H9 (cell line): ENCODE results near the gene ARAP2. TPM values are rescaled to one million over a fixed set of nuclear protein-coding genes. Genes with fewer than 3 reads are reported as not detected.

Experiments
- DNase-seq: peaks from one replicate; pipeline ENCODE4 v3.0.0-alpha.2; 2017
- H2AFZ ChIP-seq: one replicate; pipeline ENCODE4 v1.6.1; 2013; ENCODE audit warnings: mild to moderate bottlenecking, low read length, control low read depth, moderate library complexity
- H2AK5ac ChIP-seq: 2 replicates; pipeline ENCODE4 v1.6.1; 2013; ENCODE audit warnings: low read length, control low read depth, mixed read lengths; ENCODE audit not compliant: insufficient read length
- H2BK120ac ChIP-seq: one replicate; pipeline ENCODE4 v1.6.1; 2013; ENCODE audit warnings: low read depth, mild to moderate bottlenecking, low read length, control low read depth, inconsistent platforms; ENCODE audit not compliant: poor library complexity, severe bottlenecking
- H2BK12ac ChIP-seq: 2 replicates; pipeline ENCODE4 v1.6.1; 2013; ENCODE audit warnings: low read length, control low read depth, mixed read lengths, low read depth; ENCODE audit not compliant: insufficient read length
- H2BK15ac ChIP-seq: 2 replicates; pipeline ENCODE4 v1.6.1; 2013; ENCODE audit warnings: low read depth, low read length, control low read depth
- H2BK20ac ChIP-seq: one replicate; pipeline ENCODE4 v1.6.1; 2013; ENCODE audit warnings: low read depth, mild to moderate bottlenecking, low read length, control low read depth, inconsistent platforms; ENCODE audit not compliant: poor library complexity, severe bottlenecking
- H2BK5ac ChIP-seq: 2 replicates; pipeline ENCODE4 v1.6.1; 2013; ENCODE audit warnings: low read length, control low read depth, mixed read lengths; ENCODE audit not compliant: insufficient read length
- H3K14ac ChIP-seq: 2 replicates; pipeline ENCODE4 v1.6.1; 2013; ENCODE audit warnings: low read length, control low read depth; ENCODE audit not compliant: insufficient read depth
- H3K18ac ChIP-seq: 2 replicates; pipeline ENCODE4 v1.6.1; 2013; ENCODE audit warnings: low read depth, mild to moderate bottlenecking, mixed read lengths, low read length, control low read depth; ENCODE audit not compliant: insufficient read length
- H3K23ac ChIP-seq: 2 replicates; pipeline ENCODE4 v1.6.1; 2013; ENCODE audit warnings: low read length, control low read depth, mixed read lengths, low read depth; ENCODE audit not compliant: insufficient read length
- H3K23me2 ChIP-seq: 2 replicates; pipeline ENCODE4 v1.6.1; 2013; ENCODE audit warnings: low read depth, mild to moderate bottlenecking, mixed read lengths, low read length, control low read depth; ENCODE audit not compliant: insufficient read length, poor library complexity, severe bottlenecking
- H3K27ac ChIP-seq: 2 replicates; pipeline ENCODE4 v1.5.1; 2013; ENCODE audit warnings: low read length, control low read depth, mixed read lengths, low read depth; ENCODE audit not compliant: insufficient read length
- H3K27me3 ChIP-seq: 2 replicates; pipeline ENCODE4 v1.6.1; 2013; ENCODE audit warnings: low read length, control low read depth, inconsistent platforms; ENCODE audit not compliant: insufficient read depth
- H3K4ac ChIP-seq: 2 replicates; pipeline ENCODE4 v1.6.1; 2013; ENCODE audit warnings: low read depth, mild to moderate bottlenecking, control low read depth, inconsistent platforms, low read length, moderate library complexity
- H3K4me1 ChIP-seq: 2 replicates; pipeline ENCODE4 v1.6.1; 2013; ENCODE audit warnings: low read length, control low read depth, inconsistent platforms; ENCODE audit not compliant: insufficient read depth
- H3K4me2 ChIP-seq: 2 replicates; pipeline ENCODE4 v1.6.1; 2013; ENCODE audit warnings: low read length, control low read depth, mixed read lengths; ENCODE audit not compliant: insufficient read length, insufficient read depth
- H3K56ac ChIP-seq: 2 replicates; pipeline ENCODE4 v1.6.1; 2013; ENCODE audit warnings: low read depth, mild to moderate bottlenecking, mixed read lengths, low read length, control low read depth; ENCODE audit not compliant: insufficient read length
- H3K79me1 ChIP-seq: 2 replicates; pipeline ENCODE4 v1.6.1; 2013; ENCODE audit warnings: low read depth, mild to moderate bottlenecking, moderate library complexity, low read length, control low read depth, inconsistent platforms; ENCODE audit not compliant: insufficient read depth, poor library complexity, severe bottlenecking
- H3K79me2 ChIP-seq: 2 replicates; pipeline ENCODE4 v1.6.1; 2013; ENCODE audit warnings: low read length, control low read depth, inconsistent platforms; ENCODE audit not compliant: insufficient read depth
- H3K9ac ChIP-seq: 2 replicates; pipeline ENCODE4 v1.6.1; 2013; ENCODE audit warnings: low read length, control low read depth, mixed read lengths; ENCODE audit not compliant: insufficient read length; ENCODE audit errors: extremely low read depth
- H3K9me3 ChIP-seq: one replicate; pipeline ENCODE4 v1.6.1; 2013; ENCODE audit warnings: low read depth, low read length, inconsistent platforms; ENCODE audit not compliant: control insufficient read depth
- H3T11ph ChIP-seq: one replicate; pipeline ENCODE4 v1.6.1; 2013; ENCODE audit warnings: mild to moderate bottlenecking, low read length, control low read depth, inconsistent platforms
- H4K20me1 ChIP-seq: one replicate; pipeline ENCODE4 v1.6.1; 2013; ENCODE audit not compliant: control insufficient read depth, insufficient read length, insufficient read depth
- H4K5ac ChIP-seq: 2 replicates; pipeline ENCODE4 v1.6.1; 2013; ENCODE audit warnings: low read depth, mild to moderate bottlenecking, mixed read lengths, low read length, control low read depth; ENCODE audit not compliant: insufficient read length
- H4K8ac ChIP-seq: replicated peaks from 2 replicates; pipeline ENCODE4 v1.6.1; 2013; ENCODE audit warnings: low read length, control low read depth, mixed read lengths, low read depth; ENCODE audit not compliant: insufficient read length
- H4K91ac ChIP-seq: 2 replicates; pipeline ENCODE4 v1.6.1; 2013; ENCODE audit warnings: low read depth, mild to moderate bottlenecking, moderate library complexity, mixed read lengths, low read length, control low read depth; ENCODE audit not compliant: insufficient read length
- H3K27ac Mint-ChIP-seq, 3 experiments: 2 replicates in 2 of 3; 3 replicates in 1 of 3; pipeline ENCODE4 v1.8.0; 2020 to 2021; ENCODE audit warnings: mixed read lengths in 3 of 3, mild to moderate bottlenecking in 1 of 3, moderate library complexity in 1 of 3
- H3K27me3 Mint-ChIP-seq: 2 replicates; pipeline ENCODE4 v1.8.0; 2021; ENCODE audit warnings: low read depth, mild to moderate bottlenecking, moderate library complexity, mixed read lengths
- H3K36me3 Mint-ChIP-seq, 3 experiments: 2 replicates in 2 of 3; 3 replicates in 1 of 3; pipeline ENCODE4 v1.8.0; 2020 to 2021; ENCODE audit warnings: low read depth in 3 of 3, mixed read lengths in 3 of 3; ENCODE audit not compliant: insufficient read depth in 1 of 3
- H3K4me1 Mint-ChIP-seq, 2 experiments: 2 replicates each; pipeline ENCODE4 v1.8.0; 2020; ENCODE audit warnings: mixed read lengths in 2 of 2
- H3K4me3 Mint-ChIP-seq, 2 experiments: 2 replicates in 1 of 2; 3 replicates in 1 of 2; pipeline ENCODE4 v1.8.0; 2020 to 2021; ENCODE audit warnings: mild to moderate bottlenecking in 2 of 2, mixed read lengths in 2 of 2, moderate library complexity in 1 of 2
- H3K9me3 Mint-ChIP-seq, 2 experiments: 2 replicates in 1 of 2; 3 replicates in 1 of 2; pipeline ENCODE4 v1.8.0; 2020; ENCODE audit warnings: mild to moderate bottlenecking in 2 of 2, mixed read lengths in 2 of 2, moderate library complexity in 1 of 2
- WGBS: extraction: QIAGEN DNeasy Blood & Tissue Kit; methylation state at CpG from one replicate; pipeline ENCODE4 v1.1.7; 2013; ENCODE audit warnings: missing lambda C conversion rate, low lambda C conversion rate, mixed read lengths; ENCODE audit not compliant: insufficient read length; ENCODE audit errors: extremely low coverage; 5-methylcytosine and 5-hydroxymethylcytosine counted together
- total RNA-seq: library from RNA; stranded (reverse); gene quantifications from 2 replicates; pipeline ENCODE4 v1.2.1, GENCODE V29; 2021
- TF ChIP-seq, protein P1 (sequence below): fragments of 200-600 bp; sonication (generic); conservative IDR thresholded peaks from 3 replicates; pipeline ENCODE4 v1.8.0; 2021; ENCODE audit warnings: antibody characterized with exemption, mild to moderate bottlenecking

The ARAP2 gene
- total RNA-seq, 1 experiment from 2014 or later = 6.3 TPM

DNA sequence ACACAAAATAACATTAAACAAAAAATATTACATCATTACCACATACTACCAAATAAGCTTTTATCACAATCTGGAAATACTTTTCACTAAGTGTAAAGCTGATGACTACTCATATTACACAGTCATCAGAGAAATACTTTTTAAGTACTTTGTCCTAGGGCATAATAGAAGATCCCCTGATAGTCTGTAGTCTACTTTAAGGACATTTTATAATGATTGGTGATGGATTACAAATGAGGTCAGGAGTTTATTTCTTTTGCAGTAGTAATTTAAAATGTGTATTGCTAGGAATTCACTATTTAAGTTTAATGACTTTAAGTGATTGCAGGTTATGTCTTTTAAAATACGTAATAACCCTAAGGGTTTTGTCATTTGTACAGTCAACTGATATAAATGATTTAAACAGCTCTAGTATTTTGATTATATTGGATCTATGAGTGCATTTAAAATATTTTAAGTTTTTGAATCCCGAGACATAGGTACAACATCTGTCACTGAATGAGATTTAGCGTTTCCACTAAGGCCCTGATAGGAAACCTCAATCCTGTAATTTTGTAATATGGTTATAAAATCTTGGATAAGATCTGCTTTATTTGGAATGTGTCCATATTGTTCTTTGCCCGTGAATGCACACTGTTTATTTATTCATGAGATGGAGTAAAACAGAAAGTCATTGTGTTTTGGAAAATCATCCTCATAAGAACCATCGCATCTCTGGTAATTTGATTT is 189.5 kb downstream of the ARAP2 start:
- Mint-ChIP-seq H3K27ac (no peak overlapping the region), H3K27me3 (no peaks in the 10 kb centered on the region), H3K36me3 (no peaks in the 10 kb centered on the region), H3K9me3 (no peaks in the 10 kb centered on the region), H3K4me3 (no peak overlapping the region), H3K4me1 (peaks cover 0 to 5% of the 10 kb centered on the region in 2 experiments; a peak in 1 of 4 replicates)
- peaks cover 3% of the 10 kb centered on the region; the same call in 1 of the 2 replicates for H3K4me1 ChIP-seq
- H3K79me2 ChIP-seq = no peaks in the 10 kb centered on the region
- H3K14ac ChIP-seq = no peak overlapping the region
- TF ChIP-seq, protein P1, sequence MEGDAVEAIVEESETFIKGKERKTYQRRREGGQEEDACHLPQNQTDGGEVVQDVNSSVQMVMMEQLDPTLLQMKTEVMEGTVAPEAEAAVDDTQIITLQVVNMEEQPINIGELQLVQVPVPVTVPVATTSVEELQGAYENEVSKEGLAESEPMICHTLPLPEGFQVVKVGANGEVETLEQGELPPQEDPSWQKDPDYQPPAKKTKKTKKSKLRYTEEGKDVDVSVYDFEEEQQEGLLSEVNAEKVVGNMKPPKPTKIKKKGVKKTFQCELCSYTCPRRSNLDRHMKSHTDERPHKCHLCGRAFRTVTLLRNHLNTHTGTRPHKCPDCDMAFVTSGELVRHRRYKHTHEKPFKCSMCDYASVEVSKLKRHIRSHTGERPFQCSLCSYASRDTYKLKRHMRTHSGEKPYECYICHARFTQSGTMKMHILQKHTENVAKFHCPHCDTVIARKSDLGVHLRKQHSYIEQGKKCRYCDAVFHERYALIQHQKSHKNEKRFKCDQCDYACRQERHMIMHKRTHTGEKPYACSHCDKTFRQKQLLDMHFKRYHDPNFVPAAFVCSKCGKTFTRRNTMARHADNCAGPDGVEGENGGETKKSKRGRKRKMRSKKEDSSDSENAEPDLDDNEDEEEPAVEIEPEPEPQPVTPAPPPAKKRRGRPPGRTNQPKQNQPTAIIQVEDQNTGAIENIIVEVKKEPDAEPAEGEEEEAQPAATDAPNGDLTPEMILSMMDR = no peak
- WGBS = no CpG with 5 or more reads among the region's 5 CpGs
- H4K20me1 ChIP-seq = no peaks in the 10 kb centered on the region
- no peaks in the 10 kb centered on the region for H3K27me3 ChIP-seq
- no peak overlapping the region for H3K4ac ChIP-seq
- H3K18ac ChIP-seq = no peak overlapping the region
- no peak overlapping the region for H3T11ph ChIP-seq
- H3K79me1 ChIP-seq = no peaks in the 10 kb centered on the region
- no peak overlapping the region for H2BK5ac ChIP-seq
- no peak overlapping the region for H2BK120ac ChIP-seq
- no peak overlapping the region for H3K9ac ChIP-seq
- DNase-seq = no peak
- no peak overlapping the region for H4K5ac ChIP-seq
- H3K4me2 ChIP-seq = no peak overlapping the region
- no peak overlapping the region for H2BK20ac ChIP-seq
- no peak overlapping the region for H3K23ac ChIP-seq
- H3K27ac ChIP-seq = no peak overlapping the region
- no peak overlapping the region for H4K91ac ChIP-seq
- no peak overlapping the region for H3K56ac ChIP-seq
- no peak overlapping the region for H4K8ac ChIP-seq
- no peak overlapping the region for H2BK12ac ChIP-seq
- H2BK15ac ChIP-seq = no peak overlapping the region
- no peak overlapping the region for H2AK5ac ChIP-seq
- H2AFZ ChIP-seq = no peak overlapping the region
- no peaks in the 10 kb centered on the region for H3K23me2 ChIP-seq
- no peaks in the 10 kb centered on the region for H3K9me3 ChIP-seq
